Measurements from ENCODE around the gene PRKCH. TPM values are rescaled to one million over a fixed set of nuclear protein-coding genes. Genes with fewer than 3 reads are reported as not detected.

The PRKCH gene
- total and polyA plus RNA-seq, 2 of the 13 experiments (the other 11 are each of a cell fraction or from before 2014, with no cell fraction given): 0.48 to 1.3 TPM

GRCh38 chr14:61559641-61560201 lies 238.3 kb downstream of the PRKCH start (continued):
- TF ChIP-seq, protein P1, sequence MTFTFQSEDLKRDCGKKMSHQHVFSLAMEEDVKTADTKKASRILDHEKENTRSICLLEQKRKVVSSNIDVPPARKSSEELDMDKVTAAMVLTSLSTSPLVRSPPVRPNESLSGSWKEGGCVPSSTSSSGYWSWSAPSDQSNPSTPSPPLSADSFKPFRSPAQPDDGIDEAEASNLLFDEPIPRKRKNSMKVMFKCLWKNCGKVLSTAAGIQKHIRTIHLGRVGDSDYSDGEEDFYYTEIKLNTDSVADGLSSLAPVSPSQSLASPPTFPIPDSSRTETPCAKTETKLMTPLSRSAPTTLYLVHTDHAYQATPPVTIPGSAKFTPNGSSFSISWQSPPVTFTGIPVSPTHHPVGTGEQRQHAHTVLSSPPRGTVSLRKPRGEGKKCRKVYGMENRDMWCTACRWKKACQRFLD (CRISPR knock-in tag; IDR thresholded peaks at IDR 0.05; ENCODE audit: borderline replicate concordance): no peak
- TF ChIP-seq, protein P2, sequence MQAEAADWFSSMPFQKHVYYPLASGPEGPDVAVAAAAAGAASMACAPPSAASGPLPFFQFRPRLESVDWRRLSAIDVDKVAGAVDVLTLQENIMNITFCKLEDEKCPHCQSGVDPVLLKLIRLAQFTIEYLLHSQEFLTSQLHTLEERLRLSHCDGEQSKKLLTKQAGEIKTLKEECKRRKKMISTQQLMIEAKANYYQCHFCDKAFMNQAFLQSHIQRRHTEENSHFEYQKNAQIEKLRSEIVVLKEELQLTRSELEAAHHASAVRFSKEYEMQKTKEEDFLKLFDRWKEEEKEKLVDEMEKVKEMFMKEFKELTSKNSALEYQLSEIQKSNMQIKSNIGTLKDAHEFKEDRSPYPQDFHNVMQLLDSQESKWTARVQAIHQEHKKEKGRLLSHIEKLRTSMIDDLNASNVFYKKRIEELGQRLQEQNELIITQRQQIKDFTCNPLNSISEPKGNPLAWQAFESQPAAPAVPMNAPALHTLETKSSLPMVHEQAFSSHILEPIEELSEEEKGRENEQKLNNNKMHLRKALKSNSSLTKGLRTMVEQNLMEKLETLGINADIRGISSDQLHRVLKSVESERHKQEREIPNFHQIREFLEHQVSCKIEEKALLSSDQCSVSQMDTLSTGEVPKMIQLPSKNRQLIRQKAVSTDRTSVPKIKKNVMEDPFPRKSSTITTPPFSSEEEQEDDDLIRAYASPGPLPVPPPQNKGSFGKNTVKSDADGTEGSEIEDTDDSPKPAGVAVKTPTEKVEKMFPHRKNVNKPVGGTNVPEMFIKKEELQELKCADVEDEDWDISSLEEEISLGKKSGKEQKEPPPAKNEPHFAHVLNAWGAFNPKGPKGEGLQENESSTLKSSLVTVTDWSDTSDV (CRISPR knock-in tag; IDR thresholded peaks at IDR 0.05): no peak
- TF ChIP-seq, protein P3, sequence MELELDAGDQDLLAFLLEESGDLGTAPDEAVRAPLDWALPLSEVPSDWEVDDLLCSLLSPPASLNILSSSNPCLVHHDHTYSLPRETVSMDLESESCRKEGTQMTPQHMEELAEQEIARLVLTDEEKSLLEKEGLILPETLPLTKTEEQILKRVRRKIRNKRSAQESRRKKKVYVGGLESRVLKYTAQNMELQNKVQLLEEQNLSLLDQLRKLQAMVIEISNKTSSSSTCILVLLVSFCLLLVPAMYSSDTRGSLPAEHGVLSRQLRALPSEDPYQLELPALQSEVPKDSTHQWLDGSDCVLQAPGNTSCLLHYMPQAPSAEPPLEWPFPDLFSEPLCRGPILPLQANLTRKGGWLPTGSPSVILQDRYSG (CRISPR knock-in tag; IDR thresholded peaks at IDR 0.05): no peak
- TF ChIP-seq, protein P4, sequence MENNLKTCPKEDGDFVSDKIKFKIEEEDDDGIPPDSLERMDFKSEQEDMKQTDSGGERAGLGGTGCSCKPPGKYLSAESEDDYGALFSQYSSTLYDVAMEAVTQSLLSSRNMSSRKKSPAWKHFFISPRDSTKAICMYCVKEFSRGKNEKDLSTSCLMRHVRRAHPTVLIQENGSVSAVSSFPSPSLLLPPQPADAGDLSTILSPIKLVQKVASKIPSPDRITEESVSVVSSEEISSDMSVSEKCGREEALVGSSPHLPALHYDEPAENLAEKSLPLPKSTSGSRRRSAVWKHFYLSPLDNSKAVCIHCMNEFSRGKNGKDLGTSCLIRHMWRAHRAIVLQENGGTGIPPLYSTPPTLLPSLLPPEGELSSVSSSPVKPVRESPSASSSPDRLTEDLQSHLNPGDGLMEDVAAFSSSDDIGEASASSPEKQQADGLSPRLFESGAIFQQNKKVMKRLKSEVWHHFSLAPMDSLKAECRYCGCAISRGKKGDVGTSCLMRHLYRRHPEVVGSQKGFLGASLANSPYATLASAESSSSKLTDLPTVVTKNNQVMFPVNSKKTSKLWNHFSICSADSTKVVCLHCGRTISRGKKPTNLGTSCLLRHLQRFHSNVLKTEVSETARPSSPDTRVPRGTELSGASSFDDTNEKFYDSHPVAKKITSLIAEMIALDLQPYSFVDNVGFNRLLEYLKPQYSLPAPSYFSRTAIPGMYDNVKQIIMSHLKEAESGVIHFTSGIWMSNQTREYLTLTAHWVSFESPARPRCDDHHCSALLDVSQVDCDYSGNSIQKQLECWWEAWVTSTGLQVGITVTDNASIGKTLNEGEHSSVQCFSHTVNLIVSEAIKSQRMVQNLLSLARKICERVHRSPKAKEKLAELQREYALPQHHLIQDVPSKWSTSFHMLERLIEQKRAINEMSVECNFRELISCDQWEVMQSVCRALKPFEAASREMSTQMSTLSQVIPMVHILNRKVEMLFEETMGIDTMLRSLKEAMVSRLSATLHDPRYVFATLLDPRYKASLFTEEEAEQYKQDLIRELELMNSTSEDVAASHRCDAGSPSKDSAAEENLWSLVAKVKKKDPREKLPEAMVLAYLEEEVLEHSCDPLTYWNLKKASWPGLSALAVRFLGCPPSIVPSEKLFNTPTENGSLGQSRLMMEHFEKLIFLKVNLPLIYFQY (CRISPR knock-in tag; IDR thresholded peaks at IDR 0.05; ENCODE audit: borderline replicate concordance): no peak
- TF ChIP-seq TGIF2 (CRISPR knock-in tag; IDR thresholded peaks at IDR 0.05) (no peak), TAF1 (CRISPR knock-in tag; IDR thresholded peaks at IDR 0.05) (peak; percentile 81), ZNF839 (CRISPR knock-in tag; IDR thresholded peaks at IDR 0.05; ENCODE audit: borderline replicate concordance) (no peak), ZNF629 (CRISPR knock-in tag; conservative IDR thresholded peaks at IDR 0.05) (no peak), ZNF160 (CRISPR knock-in tag; IDR thresholded peaks at IDR 0.05) (no peak), PBX2 (CRISPR knock-in tag; IDR thresholded peaks at IDR 0.05) (peak; percentile 54; the same call in 1 of the 2 replicates), FOXA3 (CRISPR knock-in tag; IDR thresholded peaks at IDR 0.05) (no peak; the same call in 1 of the 2 replicates), ZNF737 (CRISPR knock-in tag; IDR thresholded peaks at IDR 0.05; ENCODE audit: borderline replicate concordance) (no peak), ZFYVE20 (CRISPR knock-in tag; IDR thresholded peaks at IDR 0.05; ENCODE audit: borderline replicate concordance, low read depth) (no peak), CENPT (CRISPR knock-in tag; IDR thresholded peaks at IDR 0.05; ENCODE audit: low read depth) (no peak), ZNF713 (CRISPR knock-in tag; IDR thresholded peaks at IDR 0.05) (no peak), ZBTB34 (CRISPR knock-in tag; IDR thresholded peaks at IDR 0.05) (no peak)
- TF ChIP-seq, protein P5, sequence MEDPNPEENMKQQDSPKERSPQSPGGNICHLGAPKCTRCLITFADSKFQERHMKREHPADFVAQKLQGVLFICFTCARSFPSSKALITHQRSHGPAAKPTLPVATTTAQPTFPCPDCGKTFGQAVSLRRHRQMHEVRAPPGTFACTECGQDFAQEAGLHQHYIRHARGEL (CRISPR knock-in tag; IDR thresholded peaks at IDR 0.05): no peak
